ENCODE results near the gene MYADM. TPM values are rescaled to one million over a fixed set of nuclear protein-coding genes. Genes with fewer than 3 reads are reported as not detected.

MYADM gene
- total and polyA plus RNA-seq, 12 donors: 53.7 to 265 (median 127) TPM

DNA sequence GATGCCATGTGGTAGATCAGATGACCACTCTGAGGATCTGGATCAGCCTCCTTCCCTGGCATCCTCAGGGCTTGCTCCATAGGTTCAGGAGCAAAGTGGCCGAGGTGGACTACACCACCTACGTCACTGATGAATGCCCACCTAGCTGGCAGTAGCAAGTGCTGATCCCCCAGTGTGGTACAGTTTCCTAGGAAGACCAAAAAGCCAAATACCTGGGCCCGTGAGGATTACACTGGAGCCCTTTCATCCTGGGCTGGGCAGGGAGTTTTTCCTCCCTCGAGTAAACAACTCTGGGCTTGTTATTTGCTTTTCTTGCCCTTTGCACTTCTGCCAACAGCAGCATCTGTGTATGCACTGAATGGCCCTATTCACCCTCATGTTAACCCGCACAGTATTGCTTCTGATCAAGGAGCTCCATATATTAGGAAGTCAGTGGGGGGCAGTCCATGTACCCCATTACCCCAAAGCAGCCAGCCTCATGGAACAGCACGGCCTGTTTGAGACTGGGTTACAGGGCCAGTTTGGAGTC, 3.3 kb upstream of the MYADM start:
- Histone ChIP-seq H3K9me3 (no peaks in the 10 kb centered on the region), H3K27ac (no peak overlapping the region), H3K4me1 (peaks cover 3 to 33% (median 22%) of the 10 kb centered on the region in 9 donors), H3K36me3 (no peaks in the 10 kb centered on the region), H3K4me3 (no peak overlapping the region), H3K27me3 (no peaks in the 10 kb centered on the region)
- TF ChIP-seq, protein P1, sequence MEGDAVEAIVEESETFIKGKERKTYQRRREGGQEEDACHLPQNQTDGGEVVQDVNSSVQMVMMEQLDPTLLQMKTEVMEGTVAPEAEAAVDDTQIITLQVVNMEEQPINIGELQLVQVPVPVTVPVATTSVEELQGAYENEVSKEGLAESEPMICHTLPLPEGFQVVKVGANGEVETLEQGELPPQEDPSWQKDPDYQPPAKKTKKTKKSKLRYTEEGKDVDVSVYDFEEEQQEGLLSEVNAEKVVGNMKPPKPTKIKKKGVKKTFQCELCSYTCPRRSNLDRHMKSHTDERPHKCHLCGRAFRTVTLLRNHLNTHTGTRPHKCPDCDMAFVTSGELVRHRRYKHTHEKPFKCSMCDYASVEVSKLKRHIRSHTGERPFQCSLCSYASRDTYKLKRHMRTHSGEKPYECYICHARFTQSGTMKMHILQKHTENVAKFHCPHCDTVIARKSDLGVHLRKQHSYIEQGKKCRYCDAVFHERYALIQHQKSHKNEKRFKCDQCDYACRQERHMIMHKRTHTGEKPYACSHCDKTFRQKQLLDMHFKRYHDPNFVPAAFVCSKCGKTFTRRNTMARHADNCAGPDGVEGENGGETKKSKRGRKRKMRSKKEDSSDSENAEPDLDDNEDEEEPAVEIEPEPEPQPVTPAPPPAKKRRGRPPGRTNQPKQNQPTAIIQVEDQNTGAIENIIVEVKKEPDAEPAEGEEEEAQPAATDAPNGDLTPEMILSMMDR (IDR thresholded peaks at IDR 0.05): no peak
- no peak for DNase-seq
- 83 to 84% methylated on average over 6 of the region's 6 CpGs for WGBS, 2 donors
- intact Hi-C loops (cut with DNase I): loop anchor here in 1 of 10 donors (10.0 kb wide), 1 partner anchor 250 kb away; the partner anchor contains the start of genes PRPF31 and TFPT
- no peak for ATAC-seq

DNA sequence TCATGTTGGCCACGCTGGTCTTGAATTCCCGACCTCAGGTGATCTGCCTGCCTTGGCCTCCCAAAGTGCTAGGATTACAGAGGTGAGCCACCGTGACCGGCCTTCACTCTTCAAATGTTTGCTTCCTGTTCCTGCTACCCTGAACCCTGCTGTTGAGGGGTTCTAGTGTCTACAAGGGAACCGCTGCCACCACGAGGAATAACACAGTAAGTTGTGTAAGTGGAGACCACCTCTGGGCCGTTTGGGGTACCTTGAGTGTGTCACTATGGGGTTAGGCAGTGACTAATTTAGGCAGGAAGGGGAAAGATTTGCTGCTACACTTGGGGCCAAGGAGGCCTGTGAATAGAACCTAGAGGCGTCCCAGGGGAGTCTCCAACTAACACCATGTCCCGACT, 2.2 kb upstream of the MYADM start:
- H3K4me1 ChIP-seq: peaks cover 3 to 36% (median 24%) of the 10 kb centered on the region in 9 donors
- peak overlapping the region in 7 of 10 donors; percentile 66 to 97 (median 81) for H3K4me3 ChIP-seq
- whole genome bisulfite sequencing, 2 donors: 58 to 65% methylated on average over 9 of the region's 9 CpGs
- intact Hi-C loops (cut with DNase I): loop anchor here in 1 of 10 donors (10.0 kb wide), 1 partner anchor 249 kb away; the partner anchor contains the start of genes PRPF31 and TFPT
- H3K9me3 ChIP-seq: no peaks in the 10 kb centered on the region
- peak overlapping the region in 9 of 10 donors; percentile 87 to 99 (median 97) for H3K27ac ChIP-seq
- no peak for DNase-seq
- no peak for ATAC-seq
- TF ChIP-seq, protein P1 (IDR thresholded peaks at IDR 0.05): no peak
- H3K27me3 ChIP-seq: no peaks in the 10 kb centered on the region
- H3K36me3 ChIP-seq: peaks cover 0 to 3% (median 0%) of the 10 kb centered on the region in 9 donors

DNA sequence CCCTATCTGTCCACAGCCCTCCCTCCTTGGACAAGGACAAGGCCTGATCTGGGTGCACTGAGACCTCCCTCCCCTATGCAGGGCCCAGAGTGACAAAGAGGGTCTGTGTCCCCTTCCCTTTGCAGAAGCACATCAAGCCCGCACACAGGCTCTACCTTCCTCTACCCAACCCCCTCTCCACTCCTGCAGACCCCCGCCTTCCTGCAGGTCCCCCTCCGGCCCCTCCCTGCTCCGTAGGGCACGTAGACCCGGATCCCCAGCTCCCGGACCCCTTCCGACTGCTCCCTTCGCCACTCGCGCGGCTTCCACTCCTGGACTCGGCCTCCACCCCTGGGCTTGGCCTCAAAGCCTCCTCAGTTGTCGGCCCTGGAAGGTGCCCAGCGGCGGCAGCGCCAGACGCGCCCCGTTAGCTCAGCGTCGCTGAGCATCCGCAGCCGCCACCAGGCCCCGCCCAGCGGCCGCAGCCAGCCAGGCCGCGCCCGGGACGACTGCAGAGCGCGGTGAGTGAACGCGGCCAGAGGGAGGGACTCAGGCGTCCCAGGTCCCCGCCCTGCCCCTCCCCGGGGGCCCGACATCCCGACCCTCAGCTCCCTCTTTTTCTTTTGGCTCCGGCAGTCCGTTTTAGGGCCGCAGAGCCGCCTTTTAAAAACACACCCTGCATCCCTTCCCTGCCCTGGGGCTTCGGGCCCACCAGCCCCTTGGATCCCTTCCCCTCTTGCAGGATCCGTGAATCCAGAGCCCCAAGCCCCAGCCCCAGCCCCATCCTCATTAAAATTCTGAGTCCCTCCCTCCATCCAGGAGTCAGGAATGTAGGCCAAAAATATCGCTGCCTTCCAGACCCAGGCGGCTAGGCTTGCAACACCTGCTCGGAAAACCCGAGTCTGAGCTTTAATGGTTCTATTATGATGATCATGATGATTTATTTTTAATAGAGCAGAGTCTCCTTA, 1.5 kb upstream of the MYADM start:
- ATAC-seq: peak; percentile 42 to 60 (median 47)
- intact Hi-C loops (cut with DNase I): loop anchor here in 1 of 10 donors (10.0 kb wide), 1 partner anchor 249 kb away; the partner anchor contains the start of genes PRPF31 and TFPT
- Histone ChIP-seq H3K4me3 (peak overlapping the region; percentile 3 to 97 (median 75)), H3K4me1 (peaks cover 3 to 42% (median 31%) of the 10 kb centered on the region in 9 donors), H3K36me3 (peaks cover 0 to 9% (median 0%) of the 10 kb centered on the region in 9 donors), H3K9me3 (no peaks in the 10 kb centered on the region), H3K27me3 (no peaks in the 10 kb centered on the region), H3K27ac (peak overlapping the region; percentile 53 to 99 (median 97))
- peak; percentile 81 to 88 for DNase-seq
- 1 to 2% methylated on average over 42 to 50 of the region's 50 CpGs for WGBS, 2 donors
- TF ChIP-seq, protein P1 (IDR thresholded peaks at IDR 0.05): no peak

DNA sequence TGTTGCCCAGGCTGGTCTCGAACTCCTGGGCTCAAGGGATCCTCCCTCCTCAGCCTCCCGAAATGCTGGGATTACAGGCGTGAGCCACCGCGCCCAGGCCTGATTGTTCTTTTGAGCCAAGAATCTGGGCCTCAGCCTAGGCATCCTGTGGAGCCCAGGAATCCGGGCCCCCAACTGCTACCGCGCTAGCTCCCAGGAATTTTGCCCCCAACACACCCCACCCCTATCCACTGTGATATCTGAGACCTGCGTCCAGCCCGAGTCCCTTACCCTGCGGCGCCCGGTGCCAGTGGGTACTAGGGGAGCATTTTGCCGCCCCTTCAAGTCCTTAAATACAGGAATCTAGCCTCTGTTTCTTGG, 838 bp upstream of the MYADM start:
- 10 to 14% methylated on average over 14 of the region's 14 CpGs for WGBS, 2 donors
- no peaks in the 10 kb centered on the region for H3K27me3 ChIP-seq
- TF ChIP-seq, protein P1 (IDR thresholded peaks at IDR 0.05): no peak
- H3K4me1 ChIP-seq: peaks cover 3 to 45% (median 34%) of the 10 kb centered on the region in 9 donors
- peak overlapping the region in 9 of 10 donors; percentile 59 to 97 (median 78) for H3K4me3 ChIP-seq
- H3K36me3 ChIP-seq: peaks cover 0 to 16% (median 0%) of the 10 kb centered on the region in 9 donors
- intact Hi-C loops (cut with DNase I): loop anchor here in 1 of 10 donors (1.0 to 10.0 kb wide), 2 partner anchors 12 to 248 kb away; partner anchors contain the start of genes PRPF31 and TFPT
- H3K27ac ChIP-seq: peak overlapping the region; percentile 63 to 99 (median 97)
- H3K9me3 ChIP-seq: no peaks in the 10 kb centered on the region
- no peak for ATAC-seq
- DNase-seq: no peak

Measured in heart right ventricle (tissue), 16 donors.